Measurements from ENCODE around the gene EHD4. TPM values are rescaled to one million over a fixed set of nuclear protein-coding genes. Genes with fewer than 3 reads are reported as not detected.

EHD4 gene
- total and polyA plus RNA-seq, 2 experiments from 2014 or later: 27.3 to 34.7 TPM

DNA sequence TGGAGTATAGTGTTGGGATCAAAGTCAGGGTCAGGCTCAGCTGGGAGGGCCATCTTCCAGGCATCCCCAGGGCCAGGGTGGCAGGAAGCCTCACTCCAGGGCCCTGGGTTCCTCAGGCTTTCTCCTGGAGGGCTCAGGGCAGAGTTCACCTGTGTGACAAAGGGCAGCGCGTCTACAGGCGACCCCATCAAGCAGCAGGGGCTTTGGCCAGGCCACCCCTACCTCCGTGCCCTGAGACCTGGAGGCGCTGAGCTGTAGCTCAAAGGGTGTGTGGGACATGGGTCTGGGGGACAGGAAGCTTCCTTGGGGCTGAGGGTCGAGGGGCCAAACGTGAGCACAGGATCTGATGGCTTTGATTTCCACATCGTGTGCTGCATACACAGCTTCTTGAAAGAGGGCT, 91.3 kb downstream of the EHD4 start:
- Histone ChIP-seq H3K79me2 (no peaks in the 10 kb centered on the region), H3K36me3 (replicated peaks; ENCODE audit: insufficient read depth, low read depth) (no peaks in the 10 kb centered on the region), H3K4me2 (no peak overlapping the region), H3K9me3 (ENCODE audit: low read depth) (no peaks in the 10 kb centered on the region), H4K20me1 (ENCODE audit: insufficient read depth, poor library complexity, severe bottlenecking) (no peaks in the 10 kb centered on the region), H3K27me3 (no peaks in the 10 kb centered on the region), H3K4me3 (no peak overlapping the region), H3K9me2 (replicated peaks; ENCODE audit: insufficient read depth) (no peaks in the 10 kb centered on the region), H3K4me1 (ENCODE audit: insufficient read depth) (peaks cover 13% of the 10 kb centered on the region), H2AFZ (no peak overlapping the region), H3K27ac (no peak overlapping the region)
- WGBS (ENCODE audit: low lambda C conversion rate, missing lambda C conversion rate): 93% methylated on average over 8 of the region's 8 CpGs
- no peak for DNase-seq (ENCODE audit: low spot score)
- TF ChIP-seq EZH2phosphoT487 (IDR thresholded peaks at IDR 0.05; ENCODE audit: low read depth, severe bottlenecking, unreplicated experiment) (no peak), EZH2 (IDR thresholded peaks at IDR 0.05; ENCODE audit: borderline replicate concordance) (no peak), CTCF (IDR thresholded peaks at IDR 0.05; ENCODE audit: poor library complexity) (no peak)

- H3K27me3 ChIP-seq: no peaks in the 10 kb centered on the region
- TF ChIP-seq CTCF (IDR thresholded peaks at IDR 0.05; ENCODE audit: poor library complexity) (no peak), EZH2phosphoT487 (IDR thresholded peaks at IDR 0.05; ENCODE audit: low read depth, severe bottlenecking, unreplicated experiment) (no peak), EZH2 (IDR thresholded peaks at IDR 0.05; ENCODE audit: borderline replicate concordance) (no peak)
- no peak overlapping the region for H3K27ac ChIP-seq
- H3K4me2 ChIP-seq: no peak overlapping the region
- H2AFZ ChIP-seq: no peak overlapping the region
- H4K20me1 ChIP-seq (ENCODE audit: insufficient read depth, poor library complexity, severe bottlenecking): no peaks in the 10 kb centered on the region
- H3K79me2 ChIP-seq: no peaks in the 10 kb centered on the region
- H3K36me3 ChIP-seq (replicated peaks; ENCODE audit: insufficient read depth, low read depth): no peaks in the 10 kb centered on the region
- H3K9me3 ChIP-seq (ENCODE audit: low read depth): no peaks in the 10 kb centered on the region
- DNase-seq (ENCODE audit: low spot score): no peak
- WGBS (ENCODE audit: low lambda C conversion rate, missing lambda C conversion rate): 95% methylated on average over 10 of the region's 10 CpGs
- H3K9me2 ChIP-seq (replicated peaks; ENCODE audit: insufficient read depth): no peaks in the 10 kb centered on the region
- H3K4me1 ChIP-seq (ENCODE audit: insufficient read depth): peaks cover 13% of the 10 kb centered on the region
- H3K4me3 ChIP-seq: no peak overlapping the region
These were observed 92.0 kb downstream of the EHD4 start for GRCh38 chr15:41880156-41880877.

GRCh38 chr15:41879321-41879845, 93.0 kb downstream of the EHD4 start:
- TF ChIP-seq EZH2phosphoT487 (IDR thresholded peaks at IDR 0.05; ENCODE audit: low read depth, severe bottlenecking, unreplicated experiment) (no peak), CTCF (IDR thresholded peaks at IDR 0.05; ENCODE audit: poor library complexity) (no peak), EZH2 (IDR thresholded peaks at IDR 0.05; ENCODE audit: borderline replicate concordance) (no peak)
- Histone ChIP-seq H3K27me3 (no peaks in the 10 kb centered on the region), H3K27ac (no peak overlapping the region), H3K79me2 (no peaks in the 10 kb centered on the region), H3K4me1 (ENCODE audit: insufficient read depth) (peaks cover 13% of the 10 kb centered on the region), H3K4me2 (no peak overlapping the region), H3K4me3 (no peak overlapping the region), H3K9me3 (ENCODE audit: low read depth) (no peaks in the 10 kb centered on the region), H2AFZ (no peak overlapping the region), H3K9me2 (replicated peaks; ENCODE audit: insufficient read depth) (no peaks in the 10 kb centered on the region), H3K36me3 (replicated peaks; ENCODE audit: insufficient read depth, low read depth) (no peaks in the 10 kb centered on the region), H4K20me1 (ENCODE audit: insufficient read depth, poor library complexity, severe bottlenecking) (no peaks in the 10 kb centered on the region)
- no peak for DNase-seq (ENCODE audit: low spot score)
- WGBS (ENCODE audit: low lambda C conversion rate, missing lambda C conversion rate): 97% methylated on average over 10 of the region's 10 CpGs

All from hepatocyte (in vitro differentiated cells).